MM.1S (cell line): ENCODE data around the gene TUBA3E.
"Not testable (repeated sequence)": the region's sequence is repeated elsewhere in the genome, so short reads cannot be mapped to it uniquely, and the experiment has no call there.

Source experiments
- DNase-seq: peaks from one replicate; pipeline ENCODE4 v3.0.0-alpha.2; 2015
- H2AFZ ChIP-seq: fragments of 300-600 bp; sonication (generic); 2 replicates; pipeline ENCODE4 v1.6.0; 2016; ENCODE audit warnings: antibody characterized with exemption, low read length
- H3F3A ChIP-seq: fragments of 300-600 bp; sonication (generic); 2 replicates; pipeline ENCODE4 v1.6.1; 2016; ENCODE audit warnings: mild to moderate bottlenecking, antibody characterized with exemption, low read length, moderate library complexity, mixed read lengths; ENCODE audit not compliant: insufficient read depth
- H3K27ac ChIP-seq: fragments of 300-600 bp; sonication (generic); 2 replicates; pipeline ENCODE4 v1.5.1; 2016; ENCODE audit warnings: mild to moderate bottlenecking, low read length
- H3K27me3 ChIP-seq: fragments of 300-600 bp; sonication (generic); replicated peaks from 2 replicates; pipeline ENCODE4 v1.6.0; 2016; ENCODE audit warnings: low read length; ENCODE audit not compliant: insufficient read depth
- H3K36me3 ChIP-seq: fragments of 300-600 bp; sonication (generic); replicated peaks from 2 replicates; pipeline ENCODE4 v1.6.1; 2016; ENCODE audit warnings: mild to moderate bottlenecking, low read length, mixed read lengths; ENCODE audit not compliant: insufficient read depth
- H3K4me1 ChIP-seq: fragments of 300-600 bp; sonication (generic); 2 replicates; pipeline ENCODE4 v1.6.1; 2016; ENCODE audit warnings: low read length, mixed read lengths
- H3K4me2 ChIP-seq: fragments of 300-600 bp; sonication (generic); 2 replicates; pipeline ENCODE4 v1.6.0; 2016; ENCODE audit warnings: low read depth, low read length
- H3K4me3 ChIP-seq: fragments of 300-600 bp; sonication (generic); 2 replicates; pipeline ENCODE4 v1.5.1; 2016; ENCODE audit warnings: low read length, mixed read lengths
- H3K79me2 ChIP-seq: fragments of 300-600 bp; sonication (generic); 2 replicates; pipeline ENCODE4 v1.6.1; 2016; ENCODE audit warnings: mixed run types, low read length, mixed read lengths
- H3K9ac ChIP-seq: fragments of 300-600 bp; sonication (generic); 2 replicates; pipeline ENCODE4 v1.6.1; 2016; ENCODE audit warnings: low read length, mixed read lengths
- H3K9me2 ChIP-seq: fragments of 300-600 bp; sonication (generic); replicated peaks from 2 replicates; pipeline ENCODE4 v1.6.1; 2016; ENCODE audit warnings: mild to moderate bottlenecking, low read length, mixed read lengths; ENCODE audit not compliant: insufficient read depth
- H3K9me3 ChIP-seq: fragments of 300-600 bp; sonication (generic); replicated peaks from 2 replicates; pipeline ENCODE4 v1.6.1; 2016; ENCODE audit warnings: mild to moderate bottlenecking, low read length, mixed read lengths; ENCODE audit not compliant: insufficient read depth
- H4K20me1 ChIP-seq: fragments of 300-600 bp; sonication (generic); 2 replicates; pipeline ENCODE4 v1.6.1; 2016; ENCODE audit warnings: mild to moderate bottlenecking, low read length, moderate library complexity, mixed read lengths; ENCODE audit not compliant: insufficient read depth
- EZH2 ChIP-seq: fragments of 300-600 bp; sonication (generic); optimal IDR thresholded peaks from 2 replicates; pipeline ENCODE3; 2017; ENCODE audit warnings: low read depth, mild to moderate bottlenecking, antibody characterized with exemption, low read length, mixed read lengths
- EZH2phosphoT487 ChIP-seq: fragments of 300-600 bp; sonication (generic); IDR thresholded peaks from 2 replicates; pipeline ENCODE4 v1.6.1; 2018; ENCODE audit warnings: antibody characterized with exemption, low read length
- TF ChIP-seq, protein P1 (sequence below): fragments of 300-600 bp; sonication (generic); IDR thresholded peaks from 2 replicates; pipeline ENCODE4 v1.5.1; 2016; ENCODE audit warnings: antibody characterized with exemption, low read length, mixed read lengths

TUBA3E gene

DNA sequence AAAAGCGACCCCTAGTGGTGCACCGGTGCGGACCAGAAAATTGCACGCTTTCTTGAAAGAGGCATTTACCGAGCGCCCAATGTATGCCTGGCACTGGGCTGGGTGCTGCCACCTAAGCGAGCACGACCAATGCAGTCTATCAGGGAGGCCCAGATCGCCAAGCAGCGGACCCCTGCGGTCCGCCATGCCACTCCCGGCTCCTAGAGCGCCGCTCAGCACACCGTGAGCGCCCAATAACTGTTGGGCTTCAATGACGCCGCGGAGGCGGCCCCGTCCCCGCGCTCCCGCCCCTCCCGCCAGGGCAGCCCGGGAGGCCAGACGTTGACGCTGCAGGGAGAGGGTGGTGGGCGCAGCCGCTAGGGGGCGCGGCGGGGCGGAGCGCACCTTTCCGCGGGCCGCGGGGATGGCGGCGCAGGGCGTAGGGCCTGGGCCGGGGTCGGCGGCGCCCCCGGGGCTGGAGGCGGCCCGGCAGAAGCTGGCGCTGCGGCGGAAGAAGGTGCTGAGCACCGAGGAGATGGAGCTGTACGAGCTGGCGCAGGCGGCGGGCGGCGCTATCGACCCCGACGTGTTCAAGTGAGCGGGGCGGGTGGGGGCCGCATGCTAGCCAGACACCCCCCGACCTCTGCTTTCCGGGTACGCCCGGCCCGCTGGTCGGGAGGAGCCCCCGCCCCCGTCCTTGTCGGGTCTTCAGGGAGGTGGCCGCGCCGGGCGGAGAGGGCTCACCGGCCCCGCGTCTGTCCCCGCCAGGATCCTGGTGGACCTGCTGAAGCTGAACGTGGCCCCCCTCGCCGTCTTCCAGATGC is 16.2 kb downstream of the TUBA3E start, which contains the start of gene MZT2B:
Gene MZT2B (plus strand): TSS at position 383 of the 803 bp plus-strand sequence. CDS start 21 bp downstream, at position 404.
- Histone ChIP-seq H2AFZ (peak within 1 kb of the TSS; percentile 82), H3K4me2 (peak within 1 kb of the TSS; percentile 86), H3K79me2 (peaks cover 71% of the 10 kb centered on the region)

DNA sequence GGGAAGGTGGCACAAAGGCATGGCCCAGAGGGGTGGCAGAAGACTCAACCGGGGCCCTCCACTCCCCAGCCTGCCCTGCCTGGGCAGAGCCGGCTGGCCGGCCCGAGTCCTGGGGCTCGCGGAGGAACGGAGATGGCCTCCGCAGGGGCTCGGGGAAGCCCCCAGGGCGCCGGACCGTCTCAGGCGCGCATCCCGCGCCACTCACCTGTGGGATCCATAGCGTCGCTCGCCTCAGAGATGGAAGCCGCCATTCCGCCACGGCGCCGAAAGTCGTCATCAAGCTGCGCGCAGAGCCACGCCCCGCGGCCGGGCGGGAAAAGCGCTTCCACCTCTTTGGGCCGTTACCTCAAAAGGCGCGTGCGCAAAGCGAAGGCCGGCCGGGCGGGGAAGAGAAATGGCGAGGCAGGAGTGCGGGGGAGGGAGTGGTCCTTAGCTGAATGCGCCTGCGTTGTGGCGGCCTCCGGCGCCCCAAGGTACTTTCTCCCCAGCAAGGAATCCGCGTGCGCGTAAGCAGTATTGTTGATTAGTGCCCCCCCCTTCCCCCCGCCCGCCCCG is 16.8 kb downstream of the TUBA3E start, which contains the start of gene SMPD4:
Gene SMPD4 (minus strand): TSS at position 278 of the 555 bp plus-strand sequence. CDS start 5,010 bp downstream, outside the sequence.
- H3K4me2 ChIP-seq = peak within 1 kb of the TSS; percentile 73
- no peaks in the 10 kb centered on the region for H3F3A ChIP-seq
- DNase-seq = peak; percentile 96
- no peaks in the 10 kb centered on the region for H3K9me2 ChIP-seq
- peak within 1 kb of the TSS; percentile 97 for H3K9ac ChIP-seq
- H3K79me2 ChIP-seq = peaks cover 78% of the 10 kb centered on the region
- no peaks in the 10 kb centered on the region for H3K9me3 ChIP-seq
- H2AFZ ChIP-seq = peak within 1 kb of the TSS; percentile 82
- no peaks in the 10 kb centered on the region for H3K36me3 ChIP-seq
- no peaks in the 10 kb centered on the region for H3K27me3 ChIP-seq
- peak within 1 kb of the TSS; percentile 100 for H3K4me3 ChIP-seq
- H3K27ac ChIP-seq = peak within 1 kb of the TSS; percentile 84
- no peaks in the 10 kb centered on the region; the same call in 1 of the 2 replicates for H4K20me1 ChIP-seq
- TF ChIP-seq, protein P1, sequence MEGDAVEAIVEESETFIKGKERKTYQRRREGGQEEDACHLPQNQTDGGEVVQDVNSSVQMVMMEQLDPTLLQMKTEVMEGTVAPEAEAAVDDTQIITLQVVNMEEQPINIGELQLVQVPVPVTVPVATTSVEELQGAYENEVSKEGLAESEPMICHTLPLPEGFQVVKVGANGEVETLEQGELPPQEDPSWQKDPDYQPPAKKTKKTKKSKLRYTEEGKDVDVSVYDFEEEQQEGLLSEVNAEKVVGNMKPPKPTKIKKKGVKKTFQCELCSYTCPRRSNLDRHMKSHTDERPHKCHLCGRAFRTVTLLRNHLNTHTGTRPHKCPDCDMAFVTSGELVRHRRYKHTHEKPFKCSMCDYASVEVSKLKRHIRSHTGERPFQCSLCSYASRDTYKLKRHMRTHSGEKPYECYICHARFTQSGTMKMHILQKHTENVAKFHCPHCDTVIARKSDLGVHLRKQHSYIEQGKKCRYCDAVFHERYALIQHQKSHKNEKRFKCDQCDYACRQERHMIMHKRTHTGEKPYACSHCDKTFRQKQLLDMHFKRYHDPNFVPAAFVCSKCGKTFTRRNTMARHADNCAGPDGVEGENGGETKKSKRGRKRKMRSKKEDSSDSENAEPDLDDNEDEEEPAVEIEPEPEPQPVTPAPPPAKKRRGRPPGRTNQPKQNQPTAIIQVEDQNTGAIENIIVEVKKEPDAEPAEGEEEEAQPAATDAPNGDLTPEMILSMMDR = no peak
- TF ChIP-seq EZH2 (no peak), EZH2phosphoT487 (no peak)
- no peaks in the 10 kb centered on the region for H3K4me1 ChIP-seq

More for the DNA sequence above, 16.2 kb downstream of the TUBA3E start, which contains the start of gene MZT2B:
- H4K20me1 ChIP-seq, H3K27me3 ChIP-seq, H3K9me2 ChIP-seq, H3K36me3 ChIP-seq, H3K4me1 ChIP-seq, H3F3A ChIP-seq, H3K9me3 ChIP-seq: not testable (repeated sequence)
- DNase-seq = peak; percentile 88
- Histone ChIP-seq H3K27ac (peak within 1 kb of the TSS; percentile 84), H3K4me3 (peak within 1 kb of the TSS; percentile 100), H3K9ac (peak within 1 kb of the TSS; percentile 97)
- TF ChIP-seq, protein P1 = peak; percentile 51

GRCh38 chr2:130180404-130181324 is 17.6 kb downstream of the TUBA3E start:
- not testable (repeated sequence) for H3K9me2 ChIP-seq, H3K9me3 ChIP-seq, H3K36me3 ChIP-seq, H3K4me1 ChIP-seq, H3K27me3 ChIP-seq, H4K20me1 ChIP-seq, H3F3A ChIP-seq
- peak overlapping the region; percentile 84; the same call in 1 of the 2 replicates for H3K27ac ChIP-seq
- peak overlapping the region; percentile 100 for H3K4me3 ChIP-seq
- peaks cover 80% of the 10 kb centered on the region for H3K79me2 ChIP-seq
- peak overlapping the region; percentile 63; the same call in 1 of the 2 replicates for H2AFZ ChIP-seq
- peak; percentile 6 for DNase-seq
- H3K9ac ChIP-seq = peak overlapping the region; percentile 97
- peak overlapping the region; percentile 73 for H3K4me2 ChIP-seq

DNA sequence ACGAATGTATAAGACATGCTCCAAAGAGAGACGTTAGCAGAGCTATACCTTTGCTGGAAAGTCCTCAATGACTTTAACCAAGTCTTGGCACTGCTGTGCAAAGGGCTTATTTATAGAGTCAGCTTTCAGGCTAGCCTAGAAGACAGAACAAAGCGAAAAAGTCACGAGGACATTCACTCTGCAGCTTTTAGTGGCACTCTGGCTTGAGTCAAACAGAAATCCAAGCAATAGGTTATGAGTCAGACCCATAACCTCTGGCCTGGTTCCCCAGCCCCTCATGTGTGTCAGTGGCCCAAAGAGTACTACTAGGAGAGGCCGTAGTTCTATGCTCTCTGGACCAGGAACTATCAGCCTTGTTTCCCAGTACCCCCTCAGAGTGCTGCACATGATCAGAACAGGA is 23.4 kb downstream of the TUBA3E start:
- H3K9ac ChIP-seq, H3K4me3 ChIP-seq, H3F3A ChIP-seq, H3K4me1 ChIP-seq, H3K27me3 ChIP-seq, H2AFZ ChIP-seq, H3K36me3 ChIP-seq, DNase-seq, H3K4me2 ChIP-seq, H3K9me2 ChIP-seq, H4K20me1 ChIP-seq, H3K9me3 ChIP-seq, H3K27ac ChIP-seq: not testable (repeated sequence)
- H3K79me2 ChIP-seq = peaks cover 50% of the 10 kb centered on the region
